ENCODE data around the gene NTM.

DNA sequence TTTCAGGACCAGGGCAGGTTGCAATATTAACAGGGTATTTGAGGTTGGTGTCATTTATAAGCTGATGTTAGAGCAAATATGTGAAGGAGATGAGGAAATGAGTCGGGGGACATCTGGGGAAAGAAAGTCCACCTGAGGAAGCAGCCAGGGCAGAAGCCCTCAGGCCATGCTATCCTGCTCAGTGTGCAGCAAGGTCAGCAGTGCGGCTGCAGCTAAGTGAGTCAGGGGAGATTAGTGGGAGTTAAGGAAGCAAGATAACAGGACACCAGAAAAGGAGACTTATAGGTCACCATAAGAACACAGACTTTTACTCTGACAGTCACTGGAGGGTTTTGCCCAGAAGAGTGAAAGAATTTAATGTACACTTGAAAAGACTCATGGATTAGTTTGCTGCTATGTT is 468.9 kb downstream of the NTM start:
- TF ChIP-seq, protein P1, sequence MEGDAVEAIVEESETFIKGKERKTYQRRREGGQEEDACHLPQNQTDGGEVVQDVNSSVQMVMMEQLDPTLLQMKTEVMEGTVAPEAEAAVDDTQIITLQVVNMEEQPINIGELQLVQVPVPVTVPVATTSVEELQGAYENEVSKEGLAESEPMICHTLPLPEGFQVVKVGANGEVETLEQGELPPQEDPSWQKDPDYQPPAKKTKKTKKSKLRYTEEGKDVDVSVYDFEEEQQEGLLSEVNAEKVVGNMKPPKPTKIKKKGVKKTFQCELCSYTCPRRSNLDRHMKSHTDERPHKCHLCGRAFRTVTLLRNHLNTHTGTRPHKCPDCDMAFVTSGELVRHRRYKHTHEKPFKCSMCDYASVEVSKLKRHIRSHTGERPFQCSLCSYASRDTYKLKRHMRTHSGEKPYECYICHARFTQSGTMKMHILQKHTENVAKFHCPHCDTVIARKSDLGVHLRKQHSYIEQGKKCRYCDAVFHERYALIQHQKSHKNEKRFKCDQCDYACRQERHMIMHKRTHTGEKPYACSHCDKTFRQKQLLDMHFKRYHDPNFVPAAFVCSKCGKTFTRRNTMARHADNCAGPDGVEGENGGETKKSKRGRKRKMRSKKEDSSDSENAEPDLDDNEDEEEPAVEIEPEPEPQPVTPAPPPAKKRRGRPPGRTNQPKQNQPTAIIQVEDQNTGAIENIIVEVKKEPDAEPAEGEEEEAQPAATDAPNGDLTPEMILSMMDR (IDR thresholded peaks at IDR 0.05): no peak
- TF ChIP-seq POLR2A (IDR thresholded peaks at IDR 0.05): no peak
- TF ChIP-seq POLR2AphosphoS5 (IDR thresholded peaks at IDR 0.05): no peak
